Fibroblast of upper back skin (primary cell): ENCODE results near the gene GNAQ.

Experiments used
- DNase-seq: peaks from one replicate; pipeline ENCODE4 v3.0.0-alpha.2; 2013

The GNAQ gene

DNA sequence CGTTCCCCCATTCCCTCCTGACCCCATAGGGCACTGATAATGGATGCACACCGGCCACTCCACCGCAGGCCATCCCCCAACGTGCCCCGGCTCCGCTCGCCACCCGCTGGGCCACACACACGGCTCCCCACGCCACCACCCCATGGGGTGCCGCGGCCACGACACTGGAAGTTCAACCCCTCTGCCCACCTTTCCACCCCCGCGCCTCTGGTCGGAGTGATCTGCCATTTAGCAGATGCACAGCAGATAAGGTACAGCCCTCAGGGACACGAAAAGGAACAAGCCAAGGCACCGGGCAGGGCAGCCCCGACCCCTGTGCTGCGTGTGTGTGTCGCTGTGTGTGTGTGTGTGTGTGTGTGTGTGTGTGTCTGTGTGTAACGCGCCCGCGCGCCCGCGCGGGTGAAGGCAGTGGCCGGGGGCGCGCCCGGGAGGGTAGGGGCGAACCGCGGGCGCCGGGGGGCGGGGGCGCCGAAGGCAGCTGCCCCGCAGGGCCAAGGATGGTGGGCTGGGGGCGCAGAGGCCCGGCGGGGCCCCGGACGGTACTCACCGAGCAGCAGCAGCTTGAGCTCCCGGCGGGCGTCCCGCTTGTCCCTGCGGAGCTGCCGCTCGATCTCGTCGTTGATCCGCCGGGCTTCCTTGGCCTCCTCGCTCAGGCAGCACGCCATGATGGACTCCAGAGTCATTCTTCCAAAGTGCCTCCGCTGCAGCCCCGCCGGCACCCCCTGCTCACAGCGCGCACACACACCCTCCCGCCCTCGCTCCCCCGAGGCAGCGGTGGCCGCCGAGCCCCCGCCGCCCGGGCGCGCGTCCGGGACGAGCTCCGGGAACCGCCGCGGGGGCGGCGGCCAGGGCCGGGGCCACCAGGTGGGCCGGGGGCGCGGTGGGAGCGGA is 813 bp downstream of the GNAQ start:
- DNase-seq: peak; percentile 30

DNA sequence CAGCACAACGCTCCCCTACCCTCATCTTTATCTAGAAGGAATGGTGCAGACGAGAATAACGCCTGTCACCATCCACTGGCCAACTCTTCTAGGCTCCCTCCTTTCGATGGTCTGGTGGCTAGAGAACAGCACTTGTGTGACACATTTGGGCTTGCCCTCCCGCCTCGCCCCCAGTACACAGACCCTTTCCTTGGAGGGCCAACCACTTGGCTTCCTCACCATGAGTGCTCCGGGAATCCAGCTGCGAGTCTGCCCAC is 1.4 kb downstream of the GNAQ start:
- no peak for DNase-seq

DNA sequence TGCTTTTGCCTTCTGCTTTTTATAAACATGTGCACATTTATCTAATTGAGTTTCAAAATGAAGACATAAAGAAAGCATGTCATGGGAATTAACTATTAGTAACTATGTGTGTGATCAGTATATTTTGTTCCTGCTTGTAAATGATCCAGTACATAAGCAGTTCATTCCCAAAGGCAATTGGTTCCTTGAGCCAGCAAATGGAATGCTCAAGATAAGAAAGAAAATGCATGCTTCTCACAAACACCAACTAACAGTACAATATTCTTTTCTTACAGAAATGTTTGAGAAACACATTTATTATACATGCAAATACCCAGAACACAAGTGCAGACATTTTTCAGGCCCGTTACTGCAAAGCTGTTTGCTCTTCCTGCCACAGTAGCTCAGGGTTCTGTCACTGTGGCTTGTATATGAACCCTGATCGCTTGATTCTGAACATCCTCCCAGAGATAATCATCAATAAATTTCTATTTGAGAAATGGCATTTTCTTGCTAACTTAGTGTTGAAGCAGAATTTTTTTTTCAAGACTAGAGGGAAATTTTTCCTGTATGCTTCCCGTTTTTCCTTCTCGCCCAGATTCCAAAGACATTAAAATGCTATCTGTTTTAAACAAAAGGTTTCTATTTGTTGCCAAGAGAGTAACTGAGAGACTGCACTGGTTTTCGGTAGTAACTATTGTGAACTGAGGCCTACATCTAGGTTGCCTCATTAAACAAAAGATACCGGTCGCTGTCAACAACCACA is 1.9 kb downstream of the GNAQ start:
- peak; percentile 12 for DNase-seq

DNA sequence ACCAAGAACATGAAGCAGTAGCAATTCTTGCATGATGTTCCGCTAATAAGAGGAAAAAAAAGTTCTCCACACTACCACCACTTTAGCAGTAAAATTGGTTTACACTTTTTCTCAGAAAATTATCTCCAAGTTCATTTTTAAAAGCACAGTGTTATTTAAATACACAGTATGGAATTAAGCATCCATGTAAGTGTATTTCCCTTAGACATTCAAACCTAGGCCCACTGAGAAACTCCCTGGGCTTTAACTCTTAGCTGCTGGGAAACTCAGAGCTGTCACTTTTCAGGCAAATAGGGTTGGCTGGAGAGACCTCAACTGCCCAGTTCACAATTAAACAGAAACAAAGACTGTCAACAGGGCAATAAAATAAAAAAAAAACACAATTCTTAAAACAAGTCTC is 2.7 kb downstream of the GNAQ start:
- no peak for DNase-seq

DNA sequence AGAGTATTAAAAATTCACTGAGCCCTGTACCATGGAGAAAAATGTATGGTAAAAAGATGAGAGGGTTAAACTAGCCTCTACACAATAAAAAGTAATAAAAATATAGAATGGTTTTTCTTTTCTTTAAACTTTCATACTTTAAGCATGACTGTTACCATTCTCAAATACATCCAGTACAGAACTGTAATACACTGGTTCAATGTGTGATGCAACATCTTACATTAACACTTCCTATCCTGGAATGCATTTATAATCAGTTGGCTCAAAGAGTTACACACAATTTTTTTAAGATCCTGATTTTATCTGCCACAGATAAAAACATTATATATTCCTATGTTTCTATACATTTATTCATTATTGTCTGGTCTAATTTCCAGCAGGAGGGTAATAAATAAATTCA is 4.7 kb downstream of the GNAQ start:
- DNase-seq: peak; percentile 62

DNA sequence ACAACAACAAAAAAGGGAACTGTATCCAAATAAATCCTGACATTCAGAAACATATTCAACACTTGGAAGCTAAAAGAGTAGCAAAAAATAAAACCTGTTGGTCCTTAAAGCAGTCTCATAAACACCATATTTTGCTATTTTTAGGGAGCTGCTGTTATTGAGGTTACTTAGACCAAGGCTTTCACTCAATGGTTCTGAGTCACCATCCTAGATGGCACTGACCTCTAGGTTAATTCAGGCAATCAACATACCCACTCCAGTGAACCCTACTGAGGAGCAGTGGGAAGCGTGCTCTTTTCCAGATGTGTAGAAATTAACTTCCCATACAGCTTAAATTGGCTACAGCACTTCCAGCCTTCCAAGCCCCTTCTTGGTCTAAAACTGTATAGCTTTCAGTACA is 5.2 kb downstream of the GNAQ start:
- no peak for DNase-seq

DNA sequence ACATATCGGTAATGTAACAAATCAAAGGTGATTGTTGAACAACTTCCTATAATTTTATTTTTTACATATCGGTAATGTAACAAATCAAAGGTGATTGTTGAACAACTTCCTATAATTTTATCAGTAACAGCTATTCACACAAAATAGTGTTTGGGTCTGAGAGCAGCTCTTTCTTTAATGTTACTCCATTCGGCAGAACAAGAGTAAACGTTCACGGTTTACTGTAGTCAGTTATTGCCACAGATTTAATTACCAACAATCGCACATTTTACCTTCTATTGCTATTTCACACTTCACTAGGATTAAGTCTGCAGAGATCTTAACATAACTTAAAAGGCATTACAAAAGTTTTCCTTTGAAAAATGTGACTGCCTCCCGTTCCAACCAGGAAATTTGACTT is 6.4 kb downstream of the GNAQ start:
- DNase-seq: no peak

DNA sequence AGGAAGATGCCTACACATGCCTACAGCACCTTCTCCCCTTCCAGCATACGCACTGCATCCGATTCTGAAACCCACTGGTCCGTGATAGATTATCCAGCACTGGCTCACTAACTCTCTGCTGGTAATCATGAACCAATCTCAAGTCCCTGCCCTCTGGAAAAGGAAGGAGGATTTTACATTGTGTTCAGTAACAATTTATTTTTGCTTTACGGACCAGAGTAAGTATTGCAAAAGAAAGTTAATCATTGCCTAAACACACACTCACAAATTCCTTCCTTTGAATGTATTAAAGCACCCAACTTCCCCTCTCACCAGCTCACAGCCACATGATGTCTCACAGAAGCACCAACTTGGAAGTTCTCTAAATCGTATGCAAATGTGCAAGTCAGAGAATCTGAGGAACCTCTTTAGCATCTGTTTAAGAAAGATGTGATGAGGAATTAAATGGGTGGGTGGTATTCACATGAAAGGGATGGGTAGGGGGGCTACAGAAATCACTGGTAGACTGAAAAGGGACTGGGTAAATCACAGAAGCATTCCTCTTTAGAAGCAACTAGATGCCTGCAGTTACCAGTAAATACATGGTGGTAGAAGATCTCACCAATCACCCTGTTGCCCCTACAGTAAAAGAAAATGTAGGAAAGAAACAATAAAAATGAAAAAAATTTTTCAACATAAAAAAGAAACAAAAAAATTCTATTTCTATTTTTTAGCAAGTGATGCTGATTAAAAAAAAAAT is 8.4 kb downstream of the GNAQ start:
- DNase-seq: peak; percentile 43

DNA sequence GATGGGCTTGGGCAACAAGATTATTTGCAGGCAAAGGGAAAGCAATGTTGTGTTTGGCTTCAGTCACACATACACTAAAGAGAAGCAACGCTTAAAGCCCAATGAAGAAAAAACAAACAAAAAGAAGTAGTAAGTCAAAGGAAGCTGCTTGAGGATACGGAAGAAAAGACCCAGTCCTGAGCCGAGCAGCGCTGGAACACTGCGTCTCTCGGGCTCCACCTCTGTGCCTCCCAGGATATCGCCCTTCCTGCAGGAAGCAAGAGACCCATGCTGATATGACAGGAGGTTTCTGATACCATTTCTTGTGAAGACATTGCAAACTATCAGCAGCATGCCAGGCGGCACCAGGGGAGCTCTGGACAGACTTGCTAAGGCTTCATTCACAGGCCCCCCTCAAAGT is 9.9 kb downstream of the GNAQ start:
- DNase-seq: no peak

DNA sequence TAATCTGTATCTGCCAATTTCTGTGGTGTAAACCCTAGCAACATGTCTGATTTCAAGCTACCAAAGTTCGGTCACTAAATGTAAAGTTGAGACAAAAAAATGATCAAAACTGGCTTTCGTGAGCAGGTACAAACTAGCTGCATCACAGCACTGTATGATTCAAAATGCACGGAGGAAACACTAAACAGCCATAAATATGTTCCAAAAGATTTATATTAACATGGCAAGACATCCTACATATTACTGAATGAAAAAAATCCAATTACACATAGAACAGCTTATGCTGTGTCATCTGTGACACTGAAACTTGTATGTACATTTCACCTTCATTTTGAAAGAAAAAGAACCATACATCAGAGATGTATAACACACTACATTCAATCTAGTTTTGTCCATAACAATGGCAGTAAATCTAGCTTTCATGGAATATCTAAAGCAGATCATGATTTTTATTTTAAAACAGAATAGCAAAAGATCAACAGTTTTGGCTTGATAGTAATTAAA is 14.4 kb downstream of the GNAQ start:
- DNase-seq: no peak

DNA sequence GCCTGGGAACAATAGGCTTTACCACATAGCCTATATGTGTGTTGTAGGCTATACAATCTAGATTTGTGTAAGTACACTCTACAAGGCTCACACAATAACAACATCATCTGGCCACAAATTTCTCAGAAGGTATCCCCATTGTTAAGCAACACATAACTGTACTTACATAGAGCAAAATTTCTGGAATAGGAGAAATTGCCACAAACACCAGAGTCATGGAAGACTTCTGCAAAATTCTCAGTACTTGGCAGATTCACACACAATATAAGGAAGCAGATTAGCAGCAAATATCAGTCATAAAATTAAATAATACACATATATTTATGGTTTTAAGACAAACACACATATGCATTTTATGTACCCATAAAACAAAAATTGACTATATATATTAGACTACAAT is 16.4 kb downstream of the GNAQ start:
- DNase-seq: no peak

DNA sequence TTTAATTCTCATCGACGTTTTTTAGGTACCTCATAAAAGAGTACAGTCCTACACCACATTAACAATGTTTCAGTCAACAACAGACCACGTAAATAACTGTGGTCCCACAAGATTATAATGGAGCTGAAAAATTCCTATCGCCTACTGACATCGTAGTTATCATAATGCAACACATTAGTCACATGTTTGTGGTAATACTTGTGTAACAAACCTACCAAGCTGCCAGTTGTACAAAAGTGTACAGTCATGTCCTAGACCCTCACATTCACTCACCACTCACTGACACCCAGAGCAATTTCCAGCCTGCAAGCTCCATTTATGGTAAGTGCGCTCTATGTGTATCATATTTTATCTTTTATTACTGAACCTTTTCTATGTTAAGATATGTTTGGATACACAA is 16.8 kb downstream of the GNAQ start:
- peak; percentile 65 for DNase-seq

DNA sequence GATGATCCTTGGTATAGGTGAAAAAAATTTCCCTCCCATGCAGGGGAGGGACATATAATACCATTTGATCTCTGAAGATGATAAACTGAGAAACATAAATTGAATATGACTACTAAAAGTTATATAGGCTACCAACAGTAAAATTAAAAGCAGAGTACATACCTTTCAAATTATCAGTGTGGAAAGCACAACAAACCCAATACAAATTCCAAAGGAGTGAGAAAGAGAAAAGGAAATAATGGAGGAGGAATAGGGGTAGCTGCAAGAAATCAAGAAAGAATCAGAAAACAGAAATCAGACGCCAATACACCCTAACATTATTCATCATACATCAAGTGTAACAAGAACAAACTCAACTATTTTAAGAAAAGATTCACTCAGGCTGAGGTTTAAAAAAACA is 17.7 kb downstream of the GNAQ start:
- DNase-seq: no peak

DNA sequence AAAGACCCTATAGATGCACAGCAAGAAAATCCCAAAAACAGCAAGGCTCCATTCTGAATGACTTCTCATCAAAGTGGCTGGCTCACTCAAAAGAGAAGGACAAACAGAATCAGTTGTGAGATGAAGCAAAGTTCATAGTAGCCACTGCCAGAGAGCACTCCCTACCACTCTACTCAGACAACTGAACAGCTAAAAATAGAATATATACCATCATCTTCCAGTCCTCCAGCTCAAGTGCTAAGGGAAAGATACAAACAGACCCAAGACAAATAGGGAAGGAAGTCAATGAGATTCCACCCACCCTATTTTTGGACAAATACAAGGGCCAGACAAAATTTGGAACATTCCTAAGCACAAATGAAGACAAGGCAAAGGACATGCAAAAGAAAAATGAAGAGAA is 20.6 kb downstream of the GNAQ start:
- no peak for DNase-seq

DNA sequence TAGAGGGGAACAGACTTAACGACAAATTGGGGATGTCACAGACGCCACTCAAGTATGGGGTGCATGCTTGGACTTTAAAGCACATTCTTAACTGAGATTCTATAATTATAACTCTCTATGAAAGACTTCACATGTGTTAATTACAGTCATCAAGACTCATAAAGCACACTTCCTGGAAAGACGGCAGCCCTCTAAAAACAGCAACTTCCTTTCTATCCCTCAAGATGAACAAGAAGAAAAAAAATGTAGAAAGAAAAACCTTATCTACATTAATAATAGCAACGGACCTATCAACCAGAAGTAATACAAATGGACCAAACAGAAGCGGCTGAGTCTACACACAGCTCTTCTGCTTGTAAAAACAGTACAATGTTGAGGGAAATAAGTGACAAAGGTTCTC is 21.2 kb downstream of the GNAQ start:
- DNase-seq: no peak

DNA sequence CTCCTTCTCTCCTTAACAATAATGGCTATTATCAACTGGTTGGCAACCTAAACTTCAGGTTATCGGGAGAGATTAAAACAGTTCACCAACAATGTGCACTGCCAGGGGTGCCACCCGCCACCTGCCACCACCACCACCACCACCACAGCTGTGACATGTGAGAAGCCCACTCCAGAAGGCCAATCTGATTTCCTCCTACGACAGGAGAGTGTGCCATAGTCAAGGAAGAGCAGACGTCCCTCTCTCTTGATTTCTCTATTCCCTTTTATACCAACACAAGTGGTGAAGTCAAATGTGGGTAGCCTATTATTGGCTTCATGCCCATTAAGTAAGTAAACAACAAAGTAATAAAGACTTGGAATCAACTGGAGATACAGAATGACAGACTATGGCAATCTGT is 22.4 kb downstream of the GNAQ start:
- DNase-seq: no peak

DNA sequence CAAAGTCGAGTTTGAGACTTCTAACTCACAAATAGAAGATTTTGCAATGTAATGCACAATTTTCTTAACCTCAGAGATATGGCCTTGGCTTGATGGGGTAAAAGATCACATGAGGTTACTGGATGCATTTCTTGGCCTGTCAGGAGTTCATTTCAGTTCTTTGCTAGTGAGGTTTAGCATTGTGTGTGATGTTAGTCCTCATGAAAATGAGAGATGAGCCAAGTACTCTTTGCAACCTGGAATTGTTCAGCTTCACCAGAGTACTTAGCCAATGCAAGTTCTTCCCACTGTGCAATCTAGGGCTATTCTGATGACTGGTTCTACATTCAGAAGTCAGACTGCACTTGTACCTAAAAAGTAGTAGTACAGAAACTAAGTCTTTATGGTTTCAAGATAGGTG is 24.9 kb downstream of the GNAQ start:
- no peak for DNase-seq

DNA sequence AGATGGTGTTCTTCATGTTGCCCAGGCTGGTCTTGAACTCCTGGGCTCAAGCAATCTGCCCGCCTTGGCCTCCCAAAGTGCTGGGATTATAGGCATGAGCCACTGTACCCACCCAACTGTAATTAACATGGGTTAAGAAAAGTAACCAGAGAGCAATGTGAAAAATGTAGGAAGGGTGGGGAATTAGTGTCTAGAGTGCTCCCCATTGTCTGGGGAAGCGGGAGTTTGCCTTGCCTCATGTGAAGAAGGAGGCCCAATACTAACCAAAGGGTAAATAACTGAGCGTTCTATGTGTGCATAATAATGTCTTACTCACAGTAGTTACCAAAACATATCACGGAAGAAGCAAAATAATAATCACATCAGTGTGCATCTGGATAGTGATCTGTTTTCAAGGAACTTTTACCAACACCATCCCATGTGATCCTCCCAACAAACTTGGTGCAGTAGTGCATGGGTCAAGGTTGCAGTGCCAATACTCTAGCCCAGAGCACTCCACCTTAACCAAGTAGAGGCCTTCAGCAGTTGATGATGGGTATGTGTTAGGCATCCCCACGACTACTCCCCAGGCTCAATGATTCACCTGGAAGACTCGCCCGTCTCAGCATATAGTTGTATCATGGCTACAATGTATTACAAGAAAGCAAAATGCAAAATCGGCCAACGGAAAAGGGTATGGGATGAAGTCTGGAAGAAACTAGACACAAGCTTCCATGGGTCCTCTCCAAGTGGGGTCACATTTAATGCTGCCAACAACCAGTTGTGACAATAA is 26.2 kb downstream of the GNAQ start:
- no peak for DNase-seq

DNA sequence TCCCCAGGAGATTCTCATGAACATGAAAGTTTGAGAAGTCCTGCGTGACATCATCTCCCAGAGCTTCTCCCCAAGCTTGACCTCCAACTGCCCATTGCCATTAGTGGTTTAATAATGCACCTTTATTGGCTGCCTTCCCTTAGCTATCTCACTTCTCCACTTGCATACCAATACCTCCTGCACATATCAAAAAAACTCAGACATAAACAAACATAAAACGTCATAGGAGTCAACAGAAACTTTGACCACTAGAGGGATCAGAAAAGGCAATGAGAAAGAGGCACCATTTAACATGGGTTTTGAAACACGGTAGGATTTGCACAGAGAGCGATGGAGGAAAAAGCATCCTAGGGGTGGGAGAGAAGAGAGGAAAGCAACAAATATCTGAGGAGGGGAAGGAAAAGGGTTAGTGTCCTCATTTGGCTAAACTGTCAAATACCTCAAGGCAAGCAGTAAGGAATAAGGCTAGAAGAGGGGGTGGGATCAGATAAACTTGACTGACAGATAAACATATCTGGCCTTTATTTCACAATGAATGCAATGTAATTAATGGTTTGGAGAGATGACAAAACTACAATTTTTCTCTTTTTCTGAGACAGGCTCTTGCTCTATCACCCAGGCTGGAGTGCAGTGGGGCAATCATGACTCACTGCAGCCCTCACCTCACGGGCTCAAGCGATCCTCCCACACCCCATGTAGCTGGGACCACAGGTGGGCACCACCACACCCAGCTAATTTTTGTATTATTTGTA is 27.0 kb downstream of the GNAQ start:
- DNase-seq: no peak

DNA sequence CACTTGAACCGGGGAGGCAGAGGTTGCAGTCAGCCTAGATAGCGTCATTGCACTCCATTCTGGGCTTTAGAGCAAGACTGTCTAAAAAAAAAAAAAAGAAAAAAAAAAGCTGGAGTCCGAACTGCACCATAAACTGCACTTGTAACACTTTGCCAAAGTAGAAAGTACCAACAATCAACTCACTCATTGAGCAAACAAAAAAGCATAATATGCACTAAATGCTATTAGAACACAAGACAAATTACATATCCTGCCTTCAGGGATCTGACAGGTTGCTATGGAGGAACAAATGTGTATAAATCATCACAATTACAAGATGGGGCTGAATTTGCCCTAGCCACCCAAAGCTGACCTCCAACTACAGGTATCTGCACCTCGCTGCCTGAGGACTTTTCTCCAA is 27.9 kb downstream of the GNAQ start:
- no peak for DNase-seq

DNA sequence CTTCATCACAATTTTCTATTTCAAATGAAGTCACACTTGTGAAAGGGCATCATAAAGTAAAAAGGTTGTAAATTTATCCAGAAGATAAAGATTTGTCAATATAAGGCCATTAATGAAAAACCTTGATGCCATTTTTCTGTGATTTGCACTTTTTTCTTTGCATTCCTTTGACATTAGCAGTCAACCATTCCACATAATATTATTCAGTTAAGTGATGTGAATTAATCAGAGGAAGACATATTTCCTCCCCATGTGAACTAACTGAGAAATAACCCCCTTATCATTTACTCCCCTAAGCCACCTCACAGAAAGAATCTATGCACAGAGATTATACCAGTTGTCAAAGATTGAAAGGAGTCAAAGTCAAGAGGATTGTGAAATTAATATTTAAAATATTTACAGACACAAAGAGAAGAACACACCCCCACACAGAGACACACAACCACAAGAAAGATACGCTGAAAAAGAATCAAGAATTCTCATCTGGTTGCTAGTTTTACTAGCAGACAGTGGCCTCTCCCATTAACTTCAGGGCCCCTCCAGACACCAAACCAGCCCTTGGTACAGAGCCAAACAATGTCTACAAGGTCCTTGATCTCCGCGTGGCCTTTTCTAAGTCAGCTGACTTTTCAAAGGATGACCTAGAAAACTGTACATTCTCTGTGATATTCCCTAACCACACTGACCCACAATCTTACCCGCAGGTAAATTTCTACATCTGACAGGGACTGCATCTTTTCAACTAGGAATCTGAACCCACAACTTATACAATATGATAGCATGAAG is 29.5 kb downstream of the GNAQ start:
- DNase-seq: peak; percentile 50
